Stimulated activated CD4-positive, alpha-beta T cell treated with anti-CD3 and anti-CD28 coated beads, TNF-alpha, amount 100 ng/mL, for 1 hour (primary cell): ENCODE results near the gene ARHGEF11.
A peak's percentile ranks its signal among the peaks of the same experiment; 100 is the strongest.

ENCODE experiments used
- DNase-seq, 3 donors: peaks; one replicate each; pipeline ENCODE4 v3.0.0-alpha.2; 2020; ENCODE audit warnings: low read depth in 3 of 3, low spot score in 1 of 3

Gene ARHGEF11

GRCh38 chr1:156896490-156897033, 149.0 kb downstream of the ARHGEF11 start:
- no peak for DNase-seq

GRCh38 chr1:156895927-156896326, 149.6 kb downstream of the ARHGEF11 start:
- DNase-seq: no peak

- DNase-seq: no peak
Observed at GRCh38 chr1:156895455-156895812, 150.1 kb downstream of the ARHGEF11 start.

DNA sequence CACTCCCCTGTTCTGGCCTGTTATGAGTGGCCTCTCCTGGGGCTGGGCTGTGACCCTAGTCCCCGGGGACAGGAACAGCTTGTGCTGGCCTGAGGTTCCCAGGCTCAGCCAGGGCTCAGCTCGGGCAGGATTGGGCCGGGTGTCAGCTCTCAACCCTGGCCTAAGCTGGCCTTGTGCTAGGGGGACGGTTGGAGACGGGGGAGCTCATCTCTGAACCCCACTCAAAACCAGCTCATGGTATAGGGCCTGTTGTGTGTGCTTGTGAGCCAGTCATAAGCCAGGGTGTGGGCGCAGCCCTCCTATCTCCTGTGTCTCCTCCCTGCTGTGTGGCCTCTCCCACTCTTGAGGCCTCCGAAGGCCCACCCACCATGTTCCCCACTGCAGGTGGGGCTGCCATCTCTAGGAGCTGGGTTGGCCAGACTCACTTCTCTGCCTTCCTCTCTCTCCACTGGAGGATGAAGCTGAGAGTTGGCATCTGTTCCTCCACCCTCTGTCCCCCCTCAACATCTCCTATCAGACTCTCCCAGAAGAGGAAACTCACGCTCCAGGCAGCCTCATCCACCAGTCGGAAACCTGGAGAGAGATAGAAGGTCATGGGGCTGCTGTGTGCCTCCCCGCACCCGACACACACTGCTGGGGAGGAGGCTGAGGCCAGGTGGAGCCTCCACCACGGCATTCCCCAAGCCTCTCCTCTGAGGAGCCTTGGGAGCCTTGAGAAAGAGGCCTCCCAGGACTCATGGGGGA, 150.7 kb downstream of the ARHGEF11 start:
- no peak for DNase-seq

DNA sequence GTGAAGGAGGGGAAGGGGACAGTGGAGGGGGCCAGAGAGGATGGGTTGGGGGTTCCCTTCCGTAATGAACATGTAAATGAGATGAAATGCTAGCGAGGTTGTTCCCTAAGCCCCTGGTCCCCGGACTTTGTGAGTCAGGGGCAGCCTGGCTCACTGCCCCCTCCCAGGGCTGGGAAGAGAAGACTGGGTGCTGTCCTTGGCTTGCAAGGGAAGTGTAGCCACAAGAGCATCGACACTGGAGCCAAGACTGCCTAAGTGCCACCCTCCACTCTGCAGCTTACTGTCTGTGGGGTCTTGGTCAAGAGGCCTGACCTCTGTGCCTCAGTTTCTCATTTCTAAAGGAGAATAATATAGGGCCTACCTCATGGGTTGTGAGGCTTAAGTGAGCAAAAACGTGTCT, 151.5 kb downstream of the ARHGEF11 start:
- DNase-seq: no peak

GRCh38 chr1:156893048-156893953, 152.2 kb downstream of the ARHGEF11 start, which contains the start of gene PEAR1:
PEAR1 (plus strand) TSS chr1:156893718; CDS start chr1:156903927, 10,209 bp downstream.
- DNase-seq: no peak

DNA sequence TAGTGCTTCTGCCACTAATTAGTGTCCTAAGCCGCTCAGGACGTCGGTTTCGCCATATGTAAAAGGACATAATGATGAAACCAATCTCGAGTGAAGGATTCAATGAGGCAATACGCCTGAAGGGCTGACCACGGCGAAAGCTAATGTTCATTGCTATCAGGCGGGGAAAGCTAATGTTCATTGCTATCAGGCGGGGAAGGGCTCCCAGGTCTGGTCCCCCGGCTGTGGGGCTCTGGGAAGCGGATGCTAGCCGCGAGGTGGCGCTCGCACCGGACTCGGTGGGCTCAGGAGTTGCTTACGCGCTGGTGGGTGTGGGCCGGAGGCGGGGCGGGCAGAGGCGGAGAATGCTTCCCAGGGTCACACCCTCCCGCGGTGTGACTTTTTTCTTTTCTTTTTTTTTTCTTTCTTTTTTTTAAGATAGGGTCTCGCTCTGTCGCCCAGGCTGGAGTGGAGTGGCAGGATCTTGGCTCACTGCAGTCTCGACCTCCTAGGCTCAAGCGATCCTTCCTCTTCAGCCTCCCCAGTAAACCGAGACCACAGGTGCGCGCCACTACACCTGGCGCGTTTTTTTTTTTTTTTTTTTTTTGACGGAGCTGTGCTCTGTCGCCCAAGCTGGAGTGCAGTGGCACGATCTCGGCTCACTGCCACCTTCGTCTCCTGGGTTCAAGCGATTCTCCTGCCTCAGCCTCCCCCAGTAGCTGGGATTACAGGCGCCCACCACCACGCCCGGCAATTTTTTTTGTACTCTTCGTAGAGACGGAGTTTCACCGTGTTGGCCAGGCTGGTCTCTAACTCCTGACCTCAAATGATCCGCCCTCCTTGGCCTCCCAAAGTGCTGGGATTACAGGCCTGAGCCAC, 153.1 kb downstream of the ARHGEF11 start:
- peak; percentile 52 to 81 (median 62) for DNase-seq

GRCh38 chr1:156889802-156890580, 155.6 kb downstream of the ARHGEF11 start:
- peak in 2 of 3 donors; percentile 16 to 42 for DNase-seq

- DNase-seq: no peak
Observed at GRCh38 chr1:156887734-156888133, 157.8 kb downstream of the ARHGEF11 start.

DNA sequence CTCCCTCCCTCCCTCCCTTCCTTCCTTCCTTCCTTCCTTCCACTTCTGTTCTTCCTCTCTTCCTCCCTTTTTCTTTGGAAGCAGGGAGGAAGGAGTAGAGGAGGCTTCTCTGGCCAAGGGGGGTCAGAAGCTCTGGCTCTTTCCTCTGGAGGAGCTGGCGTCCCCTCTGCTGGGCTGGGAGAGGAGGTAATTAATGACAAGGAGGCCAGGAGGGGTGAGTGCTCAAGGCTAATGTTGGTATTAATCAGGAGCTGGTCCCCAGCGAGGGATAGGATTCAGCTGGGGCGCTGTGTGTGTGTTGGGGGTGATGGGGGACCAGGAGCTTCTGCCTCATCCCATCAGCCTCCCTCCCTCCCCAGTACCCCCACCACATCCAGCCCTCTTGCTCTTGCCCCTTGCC, 158.2 kb downstream of the ARHGEF11 start:
- DNase-seq: no peak

DNA sequence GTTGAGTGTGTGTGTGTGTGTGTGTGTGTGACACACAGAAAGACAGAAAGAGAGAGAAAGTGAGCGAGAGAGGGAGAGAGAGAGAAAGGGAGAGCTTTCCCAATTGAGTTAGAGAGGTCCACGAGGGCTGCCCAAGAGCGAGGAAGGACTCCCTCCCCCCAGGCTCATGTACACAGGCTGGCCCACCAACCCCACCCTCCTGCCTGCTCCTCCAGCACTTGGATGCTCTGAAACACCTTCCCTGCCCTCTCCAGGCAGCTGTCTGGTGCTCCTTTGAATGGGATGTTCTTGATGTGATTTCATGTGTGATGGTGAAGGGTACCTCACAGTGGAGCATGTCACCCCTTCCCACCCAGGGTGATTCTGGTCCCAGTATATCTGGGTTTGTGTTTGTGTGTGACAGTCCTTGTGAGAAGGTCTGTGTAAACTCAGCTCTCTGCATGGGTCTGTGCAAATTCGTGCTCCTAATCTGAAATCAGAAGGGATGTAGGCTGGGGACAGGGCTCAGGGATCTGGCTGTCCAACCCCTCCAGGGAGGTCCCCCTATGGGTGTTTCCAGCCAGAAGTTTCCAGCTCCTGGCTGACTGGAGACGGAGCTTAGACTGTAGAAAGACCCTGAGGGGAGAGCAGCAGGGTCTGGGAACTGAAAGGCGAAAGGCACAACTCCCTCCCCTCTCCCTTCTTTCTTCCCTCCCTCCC, 158.8 kb downstream of the ARHGEF11 start:
- no peak for DNase-seq

GRCh38 chr1:156885880-156886355, 159.6 kb downstream of the ARHGEF11 start:
- DNase-seq: no peak

DNA sequence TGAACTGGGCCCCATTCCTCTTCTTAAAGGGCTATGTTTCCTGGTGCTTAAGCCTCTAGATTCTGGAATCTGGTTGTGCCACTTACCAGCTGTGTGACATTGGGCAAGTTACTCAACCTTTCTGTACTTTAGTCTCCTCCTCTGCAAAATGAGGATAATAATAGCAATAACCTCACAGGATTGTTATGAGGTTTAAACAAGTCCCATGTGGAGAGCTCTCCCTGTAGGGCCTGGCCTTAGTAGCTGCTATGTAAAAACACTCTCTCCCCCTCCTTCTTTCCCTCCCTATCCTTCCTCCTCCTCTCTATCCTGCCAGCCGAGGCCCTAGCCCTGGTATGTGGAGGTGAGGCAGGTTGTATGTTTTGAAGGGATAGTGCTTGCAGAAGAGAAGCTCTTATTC, 160.2 kb downstream of the ARHGEF11 start:
- DNase-seq: no peak
